Measurements from ENCODE around the gene MRPL27.
"Not testable (repeated sequence)": the region's sequence is repeated elsewhere in the genome, so short reads cannot be mapped to it uniquely, and the experiment has no call there.

MRPL27 gene

GRCh38 chr17:50372758-50373556 lies at the start of gene MRPL27, which contains the start of gene EME1:
MRPL27 (minus strand) TSS chr17:50373184; CDS start chr17:50373170, 14 bp downstream.
EME1 (plus strand) TSS chr17:50373229; CDS start chr17:50375209, 1,980 bp downstream.
- peaks cover 48% of the 10 kb centered on the region for H3K36me3 Mint-ChIP-seq
- H3K9me3 Mint-ChIP-seq = no peaks in the 10 kb centered on the region
- ATAC-seq (peak; percentile 95), DNase-seq (ENCODE audit: low spot score in 2 of 2) (peak; percentile 76 to 94)
- peak within 1 kb of the TSS; percentile 100 for H3K27ac Mint-ChIP-seq
- H3K4me1 Mint-ChIP-seq = peaks cover 28% of the 10 kb centered on the region
- H3K4me3 Mint-ChIP-seq = peak within 1 kb of the TSS; percentile 97

GRCh38 chr17:50422738-50423137 lies 49.8 kb upstream of the MRPL27 start:
- H3K36me3 Mint-ChIP-seq = no peaks in the 10 kb centered on the region
- ATAC-seq = no peak
- H3K4me1 Mint-ChIP-seq = peaks cover 37% of the 10 kb centered on the region

GRCh38 chr17:50421308-50422051 lies 48.5 kb upstream of the MRPL27 start:
- Mint-ChIP-seq H3K27ac (peak overlapping the region; percentile 88), H3K9me3 (peaks cover 2% of the 10 kb centered on the region), H3K36me3 (no peaks in the 10 kb centered on the region), H3K4me1 (peaks cover 25% of the 10 kb centered on the region), H3K4me3 (peak overlapping the region; percentile 54)
- DNase-seq (ENCODE audit: low spot score in 2 of 2) (no peak), ATAC-seq (peak; percentile 22)

More at GRCh38 chr17:50422738-50423137, 49.8 kb upstream of the MRPL27 start:
- no peak for DNase-seq (ENCODE audit: low spot score in 2 of 2)
- Mint-ChIP-seq H3K9me3 (peaks cover 2% of the 10 kb centered on the region), H3K4me3 (no peak overlapping the region), H3K27ac (no peak overlapping the region)

GRCh38 chr17:50420419-50421112 lies 47.6 kb upstream of the MRPL27 start:
- peak overlapping the region; percentile 54 for H3K4me3 Mint-ChIP-seq
- peak overlapping the region; percentile 88 for H3K27ac Mint-ChIP-seq
- ATAC-seq (no peak), DNase-seq (ENCODE audit: low spot score in 2 of 2) (no peak)
- H3K36me3 Mint-ChIP-seq = no peaks in the 10 kb centered on the region
- H3K9me3 Mint-ChIP-seq = peaks cover 2% of the 10 kb centered on the region
- H3K4me1 Mint-ChIP-seq = peaks cover 21% of the 10 kb centered on the region

- H3K9me3 Mint-ChIP-seq; H3K36me3 Mint-ChIP-seq; DNase-seq (ENCODE audit: low spot score in 2 of 2); H3K4me3 Mint-ChIP-seq; ATAC-seq; H3K27ac Mint-ChIP-seq: not testable (repeated sequence)
- peaks cover 15% of the 10 kb centered on the region for H3K4me1 Mint-ChIP-seq
Measured at GRCh38 chr17:50419577-50419976, 46.6 kb upstream of the MRPL27 start.

GRCh38 chr17:50414808-50415207 lies 41.8 kb upstream of the MRPL27 start:
- no peak overlapping the region for H3K4me3 Mint-ChIP-seq
- DNase-seq (ENCODE audit: low spot score in 2 of 2) (no peak), ATAC-seq (no peak)
- H3K27ac Mint-ChIP-seq = no peak overlapping the region
- no peaks in the 10 kb centered on the region for H3K36me3 Mint-ChIP-seq
- peaks cover 5% of the 10 kb centered on the region for H3K4me1 Mint-ChIP-seq
- H3K9me3 Mint-ChIP-seq = peaks cover 2% of the 10 kb centered on the region

- no peak for ATAC-seq
- H3K27ac Mint-ChIP-seq = no peak overlapping the region
Measured at GRCh38 chr17:50412188-50412732, 39.3 kb upstream of the MRPL27 start.

GRCh38 chr17:50407921-50408320 lies 34.9 kb upstream of the MRPL27 start:
- Mint-ChIP-seq H3K4me1 (no peaks in the 10 kb centered on the region), H3K36me3 (no peaks in the 10 kb centered on the region), H3K4me3 (no peak overlapping the region), H3K27ac (no peak overlapping the region), H3K9me3 (no peaks in the 10 kb centered on the region)
- DNase-seq (ENCODE audit: low spot score in 2 of 2) = no peak
- no peak for ATAC-seq

More at GRCh38 chr17:50412188-50412732, 39.3 kb upstream of the MRPL27 start:
- no peaks in the 10 kb centered on the region for H3K4me1 Mint-ChIP-seq
- no peak overlapping the region for H3K4me3 Mint-ChIP-seq
- H3K36me3 Mint-ChIP-seq = no peaks in the 10 kb centered on the region
- DNase-seq (ENCODE audit: low spot score in 2 of 2) = no peak
- H3K9me3 Mint-ChIP-seq = no peaks in the 10 kb centered on the region

- Mint-ChIP-seq H3K4me1 (no peaks in the 10 kb centered on the region), H3K36me3 (no peaks in the 10 kb centered on the region), H3K4me3 (no peak overlapping the region), H3K27ac (no peak overlapping the region), H3K9me3 (no peaks in the 10 kb centered on the region)
- no peak for DNase-seq (ENCODE audit: low spot score in 2 of 2)
- no peak for ATAC-seq
Measured at GRCh38 chr17:50406578-50406977, 33.6 kb upstream of the MRPL27 start.

- H3K4me1 Mint-ChIP-seq; H3K9me3 Mint-ChIP-seq; ATAC-seq; H3K4me3 Mint-ChIP-seq; H3K36me3 Mint-ChIP-seq; H3K27ac Mint-ChIP-seq; DNase-seq (ENCODE audit: low spot score in 2 of 2): not testable (repeated sequence)
Measured at GRCh38 chr17:50405351-50405750, 32.4 kb upstream of the MRPL27 start.

- peaks cover 24% of the 10 kb centered on the region for H3K4me1 Mint-ChIP-seq
- not testable (repeated sequence) for DNase-seq (ENCODE audit: low spot score in 2 of 2); H3K9me3 Mint-ChIP-seq; ATAC-seq; H3K4me3 Mint-ChIP-seq; H3K27ac Mint-ChIP-seq
- peaks cover 15% of the 10 kb centered on the region for H3K36me3 Mint-ChIP-seq
Measured at GRCh38 chr17:50399591-50399990, 26.6 kb upstream of the MRPL27 start.

- H3K4me3 Mint-ChIP-seq; DNase-seq (ENCODE audit: low spot score in 2 of 2); H3K9me3 Mint-ChIP-seq; H3K27ac Mint-ChIP-seq; ATAC-seq: not testable (repeated sequence)
- Mint-ChIP-seq H3K4me1 (peaks cover 31% of the 10 kb centered on the region), H3K36me3 (peaks cover 25% of the 10 kb centered on the region)
Measured at GRCh38 chr17:50398672-50399071, 25.7 kb upstream of the MRPL27 start.

GRCh38 chr17:50397919-50398285 lies 24.9 kb upstream of the MRPL27 start:
- peaks cover 39% of the 10 kb centered on the region for H3K4me1 Mint-ChIP-seq
- H3K36me3 Mint-ChIP-seq = peaks cover 32% of the 10 kb centered on the region
- peak overlapping the region; percentile 91 for H3K4me3 Mint-ChIP-seq
- DNase-seq (ENCODE audit: low spot score in 2 of 2) (no peak), ATAC-seq (no peak)
- H3K27ac Mint-ChIP-seq = peak overlapping the region; percentile 94
- no peaks in the 10 kb centered on the region for H3K9me3 Mint-ChIP-seq

- peaks cover 38% of the 10 kb centered on the region for H3K36me3 Mint-ChIP-seq
- peak; percentile 99 for ATAC-seq
- DNase-seq (ENCODE audit: low spot score in 2 of 2) = peak; percentile 98 to 99
Measured at GRCh38 chr17:50397111-50397918, 24.3 kb upstream of the MRPL27 start, which contains the start of gene LRRC59. LRRC59 (minus strand) TSS chr17:50397523; CDS start chr17:50397317, 206 bp downstream.

More at GRCh38 chr17:50397111-50397918, 24.3 kb upstream of the MRPL27 start, which contains the start of gene LRRC59:
- Mint-ChIP-seq H3K9me3 (no peaks in the 10 kb centered on the region), H3K4me3 (peak within 1 kb of the TSS; percentile 91), H3K27ac (peak within 1 kb of the TSS; percentile 94), H3K4me1 (peaks cover 40% of the 10 kb centered on the region)

Data from stimulated activated effector memory CD8-positive, alpha-beta T cell treated with anti-CD3 and anti-CD28 coated beads, Interleukin-12 subunit alpha, Interleukin-12 subunit beta, amount 100 ng/mL, for 72 hours (primary cell).